GM13976 (cell line): ENCODE data around the gene BTRC.

ENCODE experiments used
- DNase-seq: peaks from one replicate; pipeline ENCODE4 v3.0.0; 2012; ENCODE audit warnings: low spot score
- CTCF ChIP-seq: IDR thresholded peaks from 2 replicates; pipeline ENCODE4 v1.5.1; 2012; ENCODE audit warnings: borderline replicate concordance, mild to moderate bottlenecking; ENCODE audit not compliant: insufficient read depth; ENCODE audit errors: extremely low read depth, missing control alignments, control extremely low read depth
- in situ Hi-C: fragments of 300-500 bp; cut with MboI; formaldehyde crosslinking; loops from one replicate; pipeline ENCODE4 v1.12.0; 2022; ENCODE audit warnings: low sequenced_read_pairs, mixed read lengths, inconsistent platforms; ENCODE audit not compliant: unreplicated experiment

Gene BTRC

GRCh38 chr10:101565936-101566332, 212.0 kb downstream of the BTRC start:
- in situ Hi-C loops, result loop anchor here (25.0 kb wide), 2 partner anchors 254 to 354 kb away; no protein-coding TSS in a partner anchor
- no peak for TF ChIP-seq CTCF
- DNase-seq, result no peak

DNA sequence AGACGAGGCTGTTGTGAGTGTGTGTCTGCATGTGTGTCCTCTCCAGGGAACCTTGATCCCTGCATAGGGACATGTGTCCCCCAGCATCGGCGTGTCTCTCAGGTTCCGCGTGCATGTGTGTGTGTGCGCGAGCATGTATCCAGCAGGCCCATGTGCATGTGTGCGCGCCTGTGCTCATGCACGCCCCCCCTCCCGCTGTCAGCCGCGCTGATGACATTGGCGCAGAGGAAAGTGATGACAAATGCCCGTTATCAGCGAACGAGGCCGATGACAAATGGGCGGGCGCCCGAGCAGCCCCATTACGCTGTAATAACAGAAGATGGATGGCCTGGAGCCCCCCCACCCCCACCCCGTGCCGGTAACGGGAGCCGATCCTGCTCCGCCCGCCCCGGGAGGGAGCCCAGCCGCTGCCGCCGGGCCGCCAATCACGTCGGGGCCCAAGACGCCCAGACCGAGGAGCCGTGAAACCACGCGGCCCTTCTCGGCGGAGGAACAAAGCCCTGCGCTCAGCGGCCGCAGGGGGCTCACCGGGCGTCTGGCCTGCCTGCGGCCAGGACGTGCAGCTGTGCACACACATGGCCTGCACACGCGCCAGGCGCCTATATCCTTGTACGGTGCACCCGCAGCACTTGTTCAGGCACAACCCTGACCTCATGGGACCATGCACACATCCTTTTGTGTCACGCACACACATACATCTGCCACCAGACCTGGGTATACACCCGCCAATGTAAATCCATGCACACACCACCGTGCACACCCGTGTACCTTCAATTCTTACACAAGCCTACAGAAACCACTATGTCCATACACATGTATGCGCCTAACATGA, 212.6 kb downstream of the BTRC start:
- in situ Hi-C loops, result loop anchor here (25.0 kb wide), 2 partner anchors 254 to 354 kb away; no protein-coding TSS in a partner anchor
- DNase-seq, result peak; percentile 72
- TF ChIP-seq CTCF, result no peak

DNA sequence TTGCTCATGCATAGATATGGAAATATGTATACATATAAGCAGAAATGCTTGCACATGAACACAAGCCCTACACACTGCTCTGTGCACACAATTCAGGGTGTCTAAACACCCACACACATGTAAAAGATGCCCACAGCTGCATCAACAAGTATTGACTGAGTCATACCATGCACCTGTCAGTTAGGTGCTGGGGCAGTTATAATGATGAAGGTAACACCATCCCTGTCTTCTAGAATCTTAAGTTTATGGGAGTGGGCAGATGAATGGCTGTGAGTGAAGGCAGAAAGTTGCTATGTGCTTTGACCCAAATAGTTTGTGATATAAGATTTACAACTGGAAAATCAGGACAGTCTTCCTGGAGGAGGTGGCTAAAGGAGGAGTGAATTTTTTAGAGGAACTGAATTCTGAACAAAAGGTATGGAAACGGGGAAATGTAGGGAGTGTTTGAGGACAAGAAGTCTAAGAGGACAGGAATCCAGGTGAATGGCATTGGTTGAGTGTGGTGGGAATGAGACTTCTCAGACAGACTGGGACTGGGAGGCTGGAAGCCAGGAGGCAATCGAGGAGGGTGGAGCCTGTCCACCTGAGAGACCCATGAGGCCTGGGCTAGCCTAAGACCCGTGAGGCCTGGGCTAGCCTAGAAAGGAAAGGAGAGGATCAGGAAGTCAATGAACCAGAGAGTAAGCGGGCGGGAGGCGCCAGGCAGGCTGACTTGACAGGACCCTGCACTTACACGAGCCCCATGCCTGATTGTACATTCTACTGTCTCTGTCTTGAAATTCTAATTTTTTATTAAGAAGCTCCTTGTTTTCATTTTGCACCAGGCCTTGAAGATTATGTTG, 213.4 kb downstream of the BTRC start:
- TF ChIP-seq CTCF, result no peak
- in situ Hi-C loops, result loop anchor here (25.0 kb wide), 2 partner anchors 255 to 355 kb away; no protein-coding TSS in a partner anchor

DNA sequence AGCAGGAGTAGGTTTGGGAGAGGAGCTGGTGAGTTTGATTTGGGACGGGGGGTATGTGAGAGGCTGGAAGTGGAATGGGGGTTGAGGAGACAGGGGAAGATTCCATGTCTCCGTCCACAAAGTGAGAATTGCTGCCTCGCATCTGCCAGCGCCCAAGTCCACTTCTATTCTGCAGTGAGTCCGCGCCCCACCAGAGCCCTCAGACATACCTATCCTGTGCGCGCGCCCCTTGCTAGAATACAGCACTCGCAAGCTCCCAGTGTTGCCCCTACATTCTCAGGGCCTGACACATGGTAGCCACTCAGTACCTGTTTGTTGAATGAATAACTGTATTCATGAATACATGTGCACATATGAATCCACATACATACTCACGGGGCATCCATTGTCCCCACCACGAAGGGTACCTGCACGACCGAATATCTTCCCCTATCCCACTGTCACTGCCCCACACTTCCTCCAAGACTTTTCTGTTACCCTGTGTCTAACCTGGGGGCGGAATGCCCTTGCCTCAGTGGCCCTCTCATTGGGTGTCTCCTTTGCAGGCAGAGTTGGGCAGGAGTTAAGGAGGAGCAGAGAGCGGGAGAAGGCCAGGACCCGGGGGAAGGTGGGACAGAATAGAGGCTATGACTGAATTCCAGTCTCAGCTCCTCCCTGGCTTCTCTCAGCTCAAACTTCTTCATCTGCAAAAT, 214.2 kb downstream of the BTRC start:
- TF ChIP-seq CTCF, result no peak
- in situ Hi-C loops, result loop anchor here (25.0 kb wide), 2 partner anchors 256 to 356 kb away; no protein-coding TSS in a partner anchor
- DNase-seq, result no peak

More for the DNA sequence above, 213.4 kb downstream of the BTRC start:
- no peak for DNase-seq

DNA sequence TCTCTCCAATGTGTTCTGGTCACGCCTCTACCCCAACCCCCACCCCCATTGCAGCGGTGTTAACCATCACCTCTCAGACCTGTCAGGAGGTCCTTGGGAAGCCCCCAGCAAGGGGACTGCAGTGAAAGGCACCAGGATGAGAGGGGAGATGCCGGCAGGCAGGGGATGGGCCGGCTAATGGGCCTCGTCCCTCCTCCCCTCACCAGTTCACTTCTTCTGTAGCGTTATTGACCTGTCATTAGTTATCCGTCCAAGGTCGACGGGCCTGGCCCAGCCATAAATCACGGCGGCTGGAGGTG, 215.3 kb downstream of the BTRC start:
- in situ Hi-C loops, result loop anchor here (25.0 kb wide), 2 partner anchors 257 to 357 kb away; no protein-coding TSS in a partner anchor
- no peak for TF ChIP-seq CTCF
- DNase-seq, result no peak

DNA sequence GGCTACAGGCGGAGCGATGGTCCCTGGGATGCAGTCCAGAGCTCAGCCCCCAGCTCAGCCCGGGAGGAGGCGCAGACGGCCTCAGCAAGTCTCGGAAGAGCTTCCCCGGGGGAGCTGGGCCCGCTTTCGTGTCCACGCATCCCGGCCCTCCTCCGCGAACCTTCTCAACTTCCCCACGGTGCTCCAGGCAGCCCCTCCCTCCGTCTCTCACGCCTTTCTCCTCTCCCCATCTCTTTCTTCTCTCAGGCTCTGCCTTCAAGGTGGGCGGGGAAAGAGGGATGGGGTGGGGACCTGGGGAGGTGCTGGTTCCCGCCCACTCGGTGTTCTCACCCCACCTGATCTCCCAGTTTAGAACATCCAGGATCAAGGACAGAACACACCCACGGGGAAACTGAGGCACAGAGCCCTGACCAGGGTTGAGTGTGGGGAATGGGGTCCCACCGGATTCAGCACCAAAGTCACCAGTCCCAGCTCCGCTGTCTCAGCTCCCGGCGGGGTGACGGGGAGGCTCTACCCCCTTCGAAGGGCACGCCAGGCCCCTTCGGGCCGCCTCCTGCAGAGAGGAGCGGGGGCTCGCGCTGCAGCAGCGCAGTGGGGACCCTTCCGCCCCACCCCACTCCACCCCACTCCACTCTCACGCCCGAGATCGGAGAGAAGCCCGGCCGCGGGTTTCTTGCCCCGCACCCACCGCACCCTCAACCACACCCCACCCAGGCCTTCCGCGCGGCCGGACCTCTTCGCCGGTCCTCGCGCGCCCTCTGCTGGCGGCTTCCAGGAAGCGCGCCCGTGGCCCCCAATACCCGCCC, 215.9 kb downstream of the BTRC start:
- in situ Hi-C loops, result loop anchor here (25.0 kb wide), 2 partner anchors 258 to 358 kb away; no protein-coding TSS in a partner anchor
- TF ChIP-seq CTCF, result peak; percentile 89
- peak; percentile 94 for DNase-seq
